Hepatocyte (in vitro differentiated cells): ENCODE results near the gene PIKFYVE. TPM values are rescaled to one million over a fixed set of nuclear protein-coding genes. Genes with fewer than 3 reads are reported as not detected.
"Not testable (repeated sequence)": the region's sequence is repeated elsewhere in the genome, so short reads cannot be mapped to it uniquely, and the experiment has no call there.

Source experiments
- DNase-seq: peaks from one replicate; pipeline ENCODE4 v3.0.0-alpha.2; 2016; ENCODE audit warnings: low spot score
- H2AFZ ChIP-seq: fragments of 200-600 bp; sonication (generic); 2 replicates; pipeline ENCODE4 v1.6.0; 2016; ENCODE audit warnings: antibody characterized with exemption, mild to moderate bottlenecking
- H3K27ac ChIP-seq: fragments of 200-600 bp; sonication (generic); 2 replicates; pipeline ENCODE4 v1.5.1; 2016; ENCODE audit warnings: mild to moderate bottlenecking
- H3K27me3 ChIP-seq: fragments of 200-600 bp; sonication (generic); 2 replicates; pipeline ENCODE4 v1.6.1; 2016
- H3K36me3 ChIP-seq: fragments of 200-600 bp; sonication (generic); replicated peaks from 2 replicates; pipeline ENCODE4 v1.5.1; 2016; ENCODE audit warnings: low read depth; ENCODE audit not compliant: insufficient read depth
- H3K4me1 ChIP-seq: fragments of 200-600 bp; sonication (generic); 2 replicates; pipeline ENCODE4 v1.5.1; 2016; ENCODE audit warnings: mild to moderate bottlenecking, moderate library complexity; ENCODE audit not compliant: insufficient read depth
- H3K4me2 ChIP-seq: fragments of 200-600 bp; sonication (generic); 2 replicates; pipeline ENCODE4 v1.6.0; 2016
- H3K4me3 ChIP-seq: fragments of 200-600 bp; sonication (generic); 2 replicates; pipeline ENCODE4 v1.5.1; 2016; ENCODE audit warnings: mild to moderate bottlenecking
- H3K79me2 ChIP-seq: fragments of 200-600 bp; sonication (generic); 2 replicates; pipeline ENCODE4 v1.6.0; 2017; ENCODE audit warnings: mild to moderate bottlenecking
- H3K9me2 ChIP-seq: fragments of 200-600 bp; sonication (generic); replicated peaks from 2 replicates; pipeline ENCODE4 v1.6.0; 2017; ENCODE audit warnings: mild to moderate bottlenecking; ENCODE audit not compliant: insufficient read depth
- H3K9me3 ChIP-seq: fragments of 200-600 bp; sonication (generic); 2 replicates; pipeline ENCODE4 v1.5.1; 2016; ENCODE audit warnings: low read depth, mild to moderate bottlenecking
- H4K20me1 ChIP-seq: fragments of 200-600 bp; sonication (generic); 2 replicates; pipeline ENCODE4 v1.6.0; 2016; ENCODE audit warnings: mild to moderate bottlenecking; ENCODE audit not compliant: insufficient read depth, poor library complexity, severe bottlenecking
- EZH2 ChIP-seq: fragments of 200-600 bp; sonication (generic); IDR thresholded peaks from 2 replicates; pipeline ENCODE4 v1.6.1; 2016; ENCODE audit warnings: antibody characterized with exemption, mild to moderate bottlenecking, borderline replicate concordance
- EZH2phosphoT487 ChIP-seq: fragments of 200-600 bp; sonication (generic); IDR thresholded peaks from one replicate; pipeline ENCODE4 v1.6.1; 2018; ENCODE audit warnings: antibody characterized with exemption, mild to moderate bottlenecking, low read depth, moderate library complexity; ENCODE audit not compliant: unreplicated experiment, severe bottlenecking
- WGBS: methylation state at CpG from one replicate; pipeline ENCODE4 v1.1.6; 2016; ENCODE audit warnings: low lambda C conversion rate; ENCODE audit errors: missing lambda C conversion rate; 5-methylcytosine and 5-hydroxymethylcytosine counted together
- polyA plus RNA-seq: library from polyadenylated mRNA; unstranded; fragments of >200 nt; fragmentation: Nextera tagmentation; extraction: Ambion mirVana; gene quantifications from 2 replicates; pipeline ENCODE4 v1.2.1, GENCODE V29; 2016
- total RNA-seq: library from RNA; depleted of rRNA; stranded (reverse); fragments of >200 nt; gene quantifications from 2 replicates; pipeline ENCODE4 v1.2.3, GENCODE V29; 2014
- TF ChIP-seq, protein P1 (sequence below): fragments of 200-600 bp; sonication (generic); IDR thresholded peaks from 2 replicates; pipeline ENCODE4 v1.5.1; 2016; ENCODE audit warnings: antibody characterized with exemption, mild to moderate bottlenecking; ENCODE audit not compliant: poor library complexity

The PIKFYVE gene
- total and polyA plus RNA-seq, 2 experiments from 2014 or later = 6.1 to 30.3 TPM

DNA sequence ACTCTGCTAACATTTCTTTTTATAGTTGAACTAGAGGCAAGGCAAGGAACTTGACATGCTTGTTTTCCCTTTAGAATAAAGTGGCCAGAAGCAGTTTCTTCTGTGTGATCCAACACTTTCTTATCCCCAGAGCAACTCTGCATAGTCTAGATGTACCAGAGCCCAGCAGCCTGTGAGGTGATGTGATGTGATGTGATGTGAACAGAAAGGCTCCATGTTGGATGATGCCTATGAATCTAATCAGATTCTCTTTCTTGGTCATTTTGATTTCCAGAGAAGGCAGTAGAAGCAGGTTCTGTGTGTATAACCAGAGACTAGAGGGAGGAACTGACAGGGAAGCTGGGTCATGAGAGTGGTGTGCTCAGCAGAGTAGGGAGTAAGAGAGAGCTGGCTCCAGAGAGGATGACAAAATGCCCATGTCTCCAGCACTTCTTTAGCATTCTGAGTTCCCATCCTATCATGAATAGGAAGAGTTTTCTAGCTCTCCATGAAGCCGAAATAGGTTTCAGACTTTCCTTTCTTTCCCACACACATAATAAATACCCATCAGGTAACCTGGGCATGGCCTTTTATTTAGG lies 109.5 kb downstream of the PIKFYVE start:
- H3K79me2 ChIP-seq = no peaks in the 10 kb centered on the region
- H2AFZ ChIP-seq = no peak overlapping the region
- H3K9me2 ChIP-seq = no peaks in the 10 kb centered on the region
- H3K9me3 ChIP-seq = no peaks in the 10 kb centered on the region
- DNase-seq = no peak
- H3K27ac ChIP-seq = no peak overlapping the region
- H4K20me1 ChIP-seq = no peaks in the 10 kb centered on the region
- H3K36me3 ChIP-seq = no peaks in the 10 kb centered on the region
- H3K27me3 ChIP-seq = no peaks in the 10 kb centered on the region
- H3K4me3 ChIP-seq = no peak overlapping the region
- no peaks in the 10 kb centered on the region for H3K4me1 ChIP-seq
- WGBS = 70% methylated on average over 1 of the region's 1 CpG
- no peak overlapping the region for H3K4me2 ChIP-seq
- TF ChIP-seq EZH2phosphoT487 (no peak), EZH2 (no peak)
- TF ChIP-seq, protein P1, sequence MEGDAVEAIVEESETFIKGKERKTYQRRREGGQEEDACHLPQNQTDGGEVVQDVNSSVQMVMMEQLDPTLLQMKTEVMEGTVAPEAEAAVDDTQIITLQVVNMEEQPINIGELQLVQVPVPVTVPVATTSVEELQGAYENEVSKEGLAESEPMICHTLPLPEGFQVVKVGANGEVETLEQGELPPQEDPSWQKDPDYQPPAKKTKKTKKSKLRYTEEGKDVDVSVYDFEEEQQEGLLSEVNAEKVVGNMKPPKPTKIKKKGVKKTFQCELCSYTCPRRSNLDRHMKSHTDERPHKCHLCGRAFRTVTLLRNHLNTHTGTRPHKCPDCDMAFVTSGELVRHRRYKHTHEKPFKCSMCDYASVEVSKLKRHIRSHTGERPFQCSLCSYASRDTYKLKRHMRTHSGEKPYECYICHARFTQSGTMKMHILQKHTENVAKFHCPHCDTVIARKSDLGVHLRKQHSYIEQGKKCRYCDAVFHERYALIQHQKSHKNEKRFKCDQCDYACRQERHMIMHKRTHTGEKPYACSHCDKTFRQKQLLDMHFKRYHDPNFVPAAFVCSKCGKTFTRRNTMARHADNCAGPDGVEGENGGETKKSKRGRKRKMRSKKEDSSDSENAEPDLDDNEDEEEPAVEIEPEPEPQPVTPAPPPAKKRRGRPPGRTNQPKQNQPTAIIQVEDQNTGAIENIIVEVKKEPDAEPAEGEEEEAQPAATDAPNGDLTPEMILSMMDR = no peak

DNA sequence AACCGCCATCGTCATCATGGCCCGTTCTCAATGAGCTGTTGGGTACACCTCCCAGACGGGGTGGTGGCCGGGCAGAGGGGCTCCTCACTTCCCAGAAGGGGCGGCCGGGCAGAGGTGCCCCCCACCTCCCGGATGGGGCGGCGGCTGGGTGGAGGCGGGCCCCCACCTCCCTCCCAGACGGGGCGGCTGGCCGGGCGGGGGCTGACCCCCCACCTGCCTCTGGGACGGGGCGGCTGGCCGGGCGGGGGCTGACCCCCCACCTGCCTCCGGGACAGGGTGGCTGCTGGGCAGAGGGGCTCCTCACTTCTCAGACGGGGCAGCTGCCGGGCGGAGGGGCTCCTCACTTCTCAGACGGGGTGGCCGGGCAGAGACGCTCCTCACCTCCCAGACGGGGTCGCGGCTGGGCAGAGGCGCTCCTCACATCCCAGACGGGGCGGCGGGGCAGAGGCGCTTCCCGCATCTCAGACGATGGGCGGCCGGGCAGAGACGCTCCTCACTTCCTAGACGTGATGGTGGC lies 111.3 kb downstream of the PIKFYVE start:
- not testable (repeated sequence) for H3K9me3 ChIP-seq, H3K36me3 ChIP-seq, DNase-seq, H3K4me1 ChIP-seq, H3K9me2 ChIP-seq, H3K4me2 ChIP-seq, H4K20me1 ChIP-seq, H3K4me3 ChIP-seq, H2AFZ ChIP-seq, H3K27me3 ChIP-seq, H3K27ac ChIP-seq, H3K79me2 ChIP-seq
- 100% methylated on average over 4 of the region's 40 CpGs for WGBS

DNA sequence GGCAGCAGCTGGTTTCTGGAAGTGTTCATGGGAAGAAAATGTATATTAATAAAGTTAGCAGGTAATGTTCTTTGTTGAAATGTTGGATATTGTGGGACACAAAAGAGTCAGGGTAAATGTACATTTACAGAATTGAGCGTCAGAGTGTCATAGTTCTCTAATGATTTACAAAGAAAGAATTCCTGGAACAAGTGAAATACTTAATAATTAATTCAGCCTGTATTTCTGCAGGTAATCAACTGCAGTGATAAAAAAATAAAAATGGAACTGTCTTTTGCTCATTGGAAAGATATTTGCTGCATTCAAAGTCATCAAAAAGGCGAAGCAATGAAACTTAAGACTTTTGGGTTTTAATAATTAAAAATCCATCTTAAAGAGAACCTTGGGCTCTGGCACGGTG lies 113.1 kb downstream of the PIKFYVE start:
- H3K9me3 ChIP-seq = no peaks in the 10 kb centered on the region
- no peaks in the 10 kb centered on the region for H3K9me2 ChIP-seq
- no peak for TF ChIP-seq EZH2
- TF ChIP-seq, protein P1 = no peak
- no peak for TF ChIP-seq EZH2phosphoT487
- H3K4me1 ChIP-seq = no peaks in the 10 kb centered on the region
- H3K4me2 ChIP-seq = no peak overlapping the region
- H4K20me1 ChIP-seq = no peaks in the 10 kb centered on the region
- no peak overlapping the region for H3K27ac ChIP-seq
- H3K4me3 ChIP-seq = no peak overlapping the region
- 88% methylated on average over 3 of the region's 3 CpGs for WGBS
- H3K27me3 ChIP-seq = no peaks in the 10 kb centered on the region
- no peaks in the 10 kb centered on the region for H3K79me2 ChIP-seq
- H3K36me3 ChIP-seq = no peaks in the 10 kb centered on the region
- DNase-seq = no peak
- no peak overlapping the region for H2AFZ ChIP-seq

DNA sequence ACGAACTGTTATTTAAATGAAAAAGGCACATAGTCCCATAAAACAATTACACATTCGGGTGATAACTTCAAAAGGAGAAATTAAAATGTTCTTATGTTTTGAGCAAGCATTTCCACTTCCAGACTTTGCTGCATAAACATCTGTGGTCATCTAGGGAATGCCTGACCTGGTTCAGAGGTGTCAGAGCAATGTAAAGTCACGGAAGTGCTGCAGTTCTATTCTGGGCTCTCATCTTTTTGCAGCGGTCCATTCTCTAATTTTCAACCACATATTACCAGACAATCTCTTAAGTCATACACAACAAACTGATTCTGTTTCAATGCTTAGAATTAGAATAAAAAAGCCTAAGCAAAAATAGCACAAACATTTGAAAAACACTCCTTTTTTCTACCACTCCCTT lies 118.6 kb downstream of the PIKFYVE start:
- TF ChIP-seq EZH2 = no peak
- TF ChIP-seq EZH2phosphoT487 = no peak
- TF ChIP-seq, protein P1 = no peak
- Histone ChIP-seq H3K36me3 (no peaks in the 10 kb centered on the region), H3K9me2 (no peaks in the 10 kb centered on the region), H3K4me3 (no peak overlapping the region), H3K27ac (no peak overlapping the region), H3K79me2 (no peaks in the 10 kb centered on the region), H3K4me1 (no peaks in the 10 kb centered on the region), H3K27me3 (no peaks in the 10 kb centered on the region), H2AFZ (no peak overlapping the region), H3K4me2 (no peak overlapping the region), H4K20me1 (no peaks in the 10 kb centered on the region), H3K9me3 (no peaks in the 10 kb centered on the region)
- no peak for DNase-seq
- 87% methylated on average over 4 of the region's 4 CpGs for WGBS
